Measurements from ENCODE around the gene GRIA4.

The GRIA4 gene

DNA sequence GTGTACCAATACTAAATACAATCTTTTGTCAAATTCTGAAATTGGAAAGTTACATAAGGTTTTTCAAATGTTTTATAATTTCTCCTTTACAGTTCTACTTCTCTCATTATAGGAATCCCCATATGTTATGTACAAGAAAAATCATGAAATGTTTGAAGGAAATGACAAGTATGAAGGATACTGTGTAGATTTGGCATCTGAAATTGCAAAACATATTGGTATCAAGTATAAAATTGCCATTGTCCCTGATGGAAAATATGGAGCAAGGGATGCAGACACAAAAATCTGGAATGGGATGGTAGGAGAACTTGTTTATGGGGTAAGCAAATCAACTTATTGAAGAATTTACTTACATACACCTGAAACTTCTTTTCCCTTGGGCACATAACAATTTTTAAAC lies 308.7 kb downstream of the GRIA4 start:
- DNase-seq (ENCODE audit: low read depth): no peak
- in situ Hi-C loops (cut with HindIII; ENCODE audit: low sequenced_read_pairs): no loop called here
- TF ChIP-seq, protein P1, sequence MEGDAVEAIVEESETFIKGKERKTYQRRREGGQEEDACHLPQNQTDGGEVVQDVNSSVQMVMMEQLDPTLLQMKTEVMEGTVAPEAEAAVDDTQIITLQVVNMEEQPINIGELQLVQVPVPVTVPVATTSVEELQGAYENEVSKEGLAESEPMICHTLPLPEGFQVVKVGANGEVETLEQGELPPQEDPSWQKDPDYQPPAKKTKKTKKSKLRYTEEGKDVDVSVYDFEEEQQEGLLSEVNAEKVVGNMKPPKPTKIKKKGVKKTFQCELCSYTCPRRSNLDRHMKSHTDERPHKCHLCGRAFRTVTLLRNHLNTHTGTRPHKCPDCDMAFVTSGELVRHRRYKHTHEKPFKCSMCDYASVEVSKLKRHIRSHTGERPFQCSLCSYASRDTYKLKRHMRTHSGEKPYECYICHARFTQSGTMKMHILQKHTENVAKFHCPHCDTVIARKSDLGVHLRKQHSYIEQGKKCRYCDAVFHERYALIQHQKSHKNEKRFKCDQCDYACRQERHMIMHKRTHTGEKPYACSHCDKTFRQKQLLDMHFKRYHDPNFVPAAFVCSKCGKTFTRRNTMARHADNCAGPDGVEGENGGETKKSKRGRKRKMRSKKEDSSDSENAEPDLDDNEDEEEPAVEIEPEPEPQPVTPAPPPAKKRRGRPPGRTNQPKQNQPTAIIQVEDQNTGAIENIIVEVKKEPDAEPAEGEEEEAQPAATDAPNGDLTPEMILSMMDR (IDR thresholded peaks at IDR 0.05; ENCODE audit: low read depth, low read length, missing control alignments): no peak
- no peak overlapping the region for H3K4me3 ChIP-seq (ENCODE audit: low read depth, low read length)

DNA sequence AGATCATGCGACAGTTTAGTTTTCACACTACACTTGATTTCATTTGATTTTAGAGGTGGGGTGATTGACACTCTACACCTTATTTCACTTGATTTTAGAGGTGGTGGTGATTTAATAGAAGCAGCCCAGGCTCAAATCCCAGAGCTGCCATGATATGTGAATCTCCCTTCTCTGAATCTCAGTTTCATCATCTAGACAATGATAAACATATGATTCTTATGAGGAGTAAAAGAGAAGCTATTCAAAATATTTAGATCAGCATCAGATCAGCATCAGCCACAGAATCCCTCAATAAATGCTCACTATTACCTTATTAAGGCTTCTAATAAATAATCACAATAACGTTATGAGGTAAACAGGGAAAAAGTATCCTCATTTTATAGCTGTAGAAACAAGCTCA lies 313.4 kb downstream of the GRIA4 start:
- TF ChIP-seq, protein P1 (IDR thresholded peaks at IDR 0.05; ENCODE audit: low read depth, low read length, missing control alignments): no peak
- no peak overlapping the region for H3K4me3 ChIP-seq (ENCODE audit: low read depth, low read length)
- in situ Hi-C loops (cut with HindIII; ENCODE audit: low sequenced_read_pairs): no loop called here

DNA sequence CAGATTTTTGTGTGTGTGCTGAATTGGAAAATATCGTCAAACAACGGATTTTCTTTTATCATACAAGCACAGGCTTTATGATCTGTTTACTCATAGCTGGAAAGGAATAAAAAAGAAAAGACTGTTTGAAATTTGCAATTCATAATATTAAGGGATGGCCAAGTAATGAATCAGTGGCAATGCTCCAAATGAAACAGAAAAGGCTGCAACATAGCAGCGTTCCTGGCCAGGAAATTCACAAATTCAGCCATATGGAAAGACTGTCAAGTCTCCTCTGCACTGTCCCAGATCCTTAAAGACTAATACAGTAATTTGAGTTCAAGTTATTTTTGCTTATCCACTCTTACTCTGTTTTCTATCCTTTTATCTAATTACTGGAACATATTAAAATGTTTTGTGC lies 313.9 kb downstream of the GRIA4 start:
- DNase-seq (ENCODE audit: low read depth): peak; percentile 77
- in situ Hi-C loops (cut with HindIII; ENCODE audit: low sequenced_read_pairs): no loop called here
- no peak overlapping the region for H3K4me3 ChIP-seq (ENCODE audit: low read depth, low read length)
- TF ChIP-seq, protein P1 (IDR thresholded peaks at IDR 0.05; ENCODE audit: low read depth, low read length, missing control alignments): no peak

More for the DNA sequence above, 313.4 kb downstream of the GRIA4 start:
- no peak for DNase-seq (ENCODE audit: low read depth)

DNA sequence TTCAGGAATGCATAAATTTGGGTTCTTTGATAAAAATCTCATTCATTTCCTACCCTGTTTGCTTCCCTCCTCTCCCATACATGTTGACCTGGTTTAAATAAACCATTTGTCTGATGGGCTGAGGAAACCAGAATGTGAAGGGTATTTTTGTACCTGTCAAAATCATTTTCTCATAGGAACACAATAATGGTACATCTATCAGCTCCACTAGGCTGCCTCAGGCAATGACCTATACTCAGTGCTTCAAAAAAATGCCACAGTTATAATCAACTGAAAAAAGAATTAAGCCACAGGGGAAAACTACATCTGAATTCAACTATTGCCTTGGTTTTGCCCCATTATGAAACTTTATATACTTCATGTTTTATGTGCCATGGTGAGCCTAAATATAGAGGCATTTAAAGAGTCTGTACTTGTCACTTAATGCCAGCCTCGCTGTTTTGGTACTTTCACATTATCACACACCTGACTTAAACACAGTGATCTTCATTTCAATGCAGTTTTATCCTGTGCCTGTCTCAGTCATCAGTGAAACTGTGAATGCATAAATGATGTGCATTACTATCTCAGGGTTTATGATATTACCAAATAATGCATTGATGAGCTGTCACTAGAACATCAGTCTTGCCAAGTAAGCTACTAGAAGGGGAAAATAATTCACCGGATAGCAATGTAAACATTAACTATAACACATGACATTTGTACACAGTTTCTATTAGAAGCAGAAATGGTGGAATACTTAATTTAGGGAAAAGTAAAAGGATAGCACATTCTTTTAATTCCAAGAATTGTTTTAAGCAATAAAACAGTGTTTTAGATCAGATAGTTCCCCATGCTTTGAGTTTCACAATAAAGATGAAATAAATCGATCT lies 319.4 kb downstream of the GRIA4 start:
- in situ Hi-C loops (cut with HindIII; ENCODE audit: low sequenced_read_pairs): no loop called here
- TF ChIP-seq, protein P1 (IDR thresholded peaks at IDR 0.05; ENCODE audit: low read depth, low read length, missing control alignments): no peak
- H3K4me3 ChIP-seq (ENCODE audit: low read depth, low read length): no peak overlapping the region
- DNase-seq (ENCODE audit: low read depth): no peak

DNA sequence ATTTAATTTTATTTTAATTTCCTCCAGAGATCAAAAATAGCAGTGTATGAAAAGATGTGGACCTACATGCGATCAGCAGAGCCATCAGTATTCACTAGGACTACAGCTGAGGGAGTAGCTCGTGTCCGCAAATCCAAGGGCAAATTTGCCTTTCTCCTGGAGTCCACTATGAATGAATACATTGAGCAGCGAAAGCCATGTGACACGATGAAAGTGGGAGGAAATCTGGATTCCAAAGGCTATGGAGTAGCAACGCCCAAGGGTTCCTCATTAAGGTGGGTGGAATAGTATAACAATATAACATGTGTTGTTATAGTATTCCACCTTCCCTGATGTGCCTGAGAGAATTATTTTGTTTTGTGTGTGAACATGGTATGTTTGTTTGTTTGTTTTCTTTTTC lies 323.8 kb downstream of the GRIA4 start:
- DNase-seq (ENCODE audit: low read depth): no peak
- H3K4me3 ChIP-seq (ENCODE audit: low read depth, low read length): no peak overlapping the region
- TF ChIP-seq, protein P1 (IDR thresholded peaks at IDR 0.05; ENCODE audit: low read depth, low read length, missing control alignments): no peak
- in situ Hi-C loops (cut with HindIII; ENCODE audit: low sequenced_read_pairs): no loop called here

DNA sequence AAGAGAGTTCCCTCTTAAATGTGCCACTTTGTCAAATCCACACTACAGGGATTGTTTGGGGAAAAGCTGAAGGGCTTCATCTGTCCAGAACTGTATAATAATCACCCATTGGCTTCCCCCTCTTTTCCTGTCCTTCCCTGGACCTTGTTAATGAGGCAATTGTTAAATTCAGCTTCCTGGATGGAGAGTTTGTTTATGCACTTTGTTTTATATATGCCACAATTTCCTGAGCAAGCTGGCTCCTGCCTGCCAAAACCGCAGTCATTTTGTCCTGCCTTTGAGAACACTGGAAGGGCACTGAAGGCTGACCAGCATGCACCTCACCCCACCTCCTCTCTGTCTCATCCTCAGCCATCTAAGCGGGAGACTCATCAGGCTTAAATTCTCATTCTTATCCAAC lies 325.9 kb downstream of the GRIA4 start:
- peak; percentile 12 for DNase-seq (ENCODE audit: low read depth)
- no peak overlapping the region for H3K4me3 ChIP-seq (ENCODE audit: low read depth, low read length)
- in situ Hi-C loops (cut with HindIII; ENCODE audit: low sequenced_read_pairs): no loop called here
- TF ChIP-seq, protein P1 (IDR thresholded peaks at IDR 0.05; ENCODE audit: low read depth, low read length, missing control alignments): no peak
